H7 (cell line): Measurements from ENCODE around the gene MCC. TPM values are rescaled to one million over a fixed set of nuclear protein-coding genes. Genes with fewer than 3 reads are reported as not detected.

Experiments
- DNase-seq: peaks from one replicate; pipeline ENCODE4 v3.0.0; 2012
- H3K27me3 ChIP-seq: 2 replicates; pipeline ENCODE4 v1.6.0; 2011; ENCODE audit warnings: mild to moderate bottlenecking, low read length; ENCODE audit not compliant: control insufficient read depth, insufficient read depth
- H3K36me3 ChIP-seq: replicated peaks from 2 replicates; pipeline ENCODE4 v1.5.1; 2011; ENCODE audit warnings: low read length; ENCODE audit not compliant: control insufficient read depth, insufficient read depth
- H3K4me3 ChIP-seq: 2 replicates; pipeline ENCODE4 v1.5.1; 2011; ENCODE audit warnings: low read depth, mild to moderate bottlenecking, control low read depth, low read length, moderate library complexity; ENCODE audit not compliant: insufficient read depth
- total RNA-seq: library from RNA; depleted of rRNA; stranded (reverse); fragments of >200 nt; shearing (Covaris generic); gene quantifications from 2 replicates; pipeline ENCODE4 v1.2.3, GENCODE V29; 2014

MCC gene
- total RNA-seq, 1 experiment from 2014 or later = 23.0 TPM

DNA sequence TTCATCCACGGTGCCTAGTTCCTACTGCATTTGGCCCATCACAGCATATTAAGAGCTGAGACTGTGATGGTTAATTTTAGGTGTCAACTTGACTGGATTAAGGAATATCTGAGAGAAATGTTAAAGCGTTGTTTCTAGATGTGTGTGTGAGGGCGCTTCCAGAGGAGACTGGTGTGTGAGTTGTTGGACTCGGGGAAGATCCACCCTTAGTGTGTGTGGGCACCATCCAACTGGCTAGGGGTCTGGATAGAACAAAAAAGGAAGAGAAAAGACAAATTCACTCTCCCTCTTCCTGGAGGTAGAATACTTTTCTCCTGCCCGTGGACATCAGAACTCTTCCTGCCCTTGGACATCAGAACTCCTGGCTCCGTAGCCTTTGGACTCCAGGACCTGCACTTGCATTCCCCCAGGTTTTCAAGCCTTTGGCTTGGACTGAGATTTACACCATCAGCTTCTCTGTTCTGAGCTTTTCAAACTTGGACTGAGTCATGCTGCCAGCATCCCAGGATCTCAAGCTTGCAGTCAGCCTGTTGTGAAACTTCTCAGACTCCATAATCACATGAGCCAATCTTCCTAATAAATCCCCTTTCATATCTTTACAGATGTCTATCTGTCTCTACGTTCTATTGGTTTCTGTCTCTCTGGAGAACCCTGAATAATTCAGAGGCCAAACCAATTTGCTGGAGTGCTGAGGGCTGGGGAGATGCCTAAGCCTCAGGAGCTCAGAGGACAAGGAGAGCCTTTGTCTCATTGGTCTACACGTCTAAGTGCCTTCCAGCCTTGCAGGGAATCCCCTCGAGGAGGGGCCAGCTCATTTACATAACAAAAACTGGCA, 347.2 kb downstream of the MCC start:
- DNase-seq = peak; percentile 38
- Histone ChIP-seq H3K36me3 (no peaks in the 10 kb centered on the region), H3K4me3 (no peak overlapping the region), H3K27me3 (no peaks in the 10 kb centered on the region)

DNA sequence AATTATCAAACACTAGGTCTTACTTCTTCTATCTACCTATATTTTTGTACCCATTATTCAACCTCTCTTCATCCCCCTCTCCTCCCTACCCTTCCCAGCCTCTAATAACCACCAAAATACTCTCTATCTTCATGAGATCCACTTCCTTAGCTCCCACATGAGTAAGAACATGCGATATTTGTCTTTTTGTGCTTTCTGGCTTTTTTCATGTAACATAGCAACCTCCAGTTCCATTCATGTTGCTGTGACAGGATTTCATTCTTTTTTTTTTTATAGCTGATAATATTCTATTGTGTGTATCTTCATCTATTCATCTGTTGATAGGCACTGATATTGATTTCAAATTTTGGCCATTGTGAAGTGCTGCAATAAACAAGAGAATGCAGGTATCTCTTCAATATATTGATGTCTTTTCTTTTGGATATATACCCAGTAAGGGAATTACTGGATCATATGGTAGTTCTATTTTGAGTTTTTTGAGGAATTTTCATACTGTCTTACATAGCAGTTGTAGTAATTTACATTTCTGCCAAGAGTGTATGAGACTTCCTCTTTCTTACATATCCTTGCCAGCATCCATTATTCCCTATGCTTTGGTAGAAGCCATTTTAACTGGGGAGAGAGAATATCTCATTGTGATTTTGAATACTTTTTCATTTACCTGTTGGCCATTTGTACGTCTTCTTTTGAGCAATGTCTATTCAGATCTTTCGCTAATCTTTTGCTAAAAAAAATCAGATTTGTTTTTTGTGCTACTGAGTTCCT, 354.9 kb downstream of the MCC start:
- no peak overlapping the region for H3K4me3 ChIP-seq
- H3K27me3 ChIP-seq = no peaks in the 10 kb centered on the region
- DNase-seq = no peak
- H3K36me3 ChIP-seq = no peaks in the 10 kb centered on the region

DNA sequence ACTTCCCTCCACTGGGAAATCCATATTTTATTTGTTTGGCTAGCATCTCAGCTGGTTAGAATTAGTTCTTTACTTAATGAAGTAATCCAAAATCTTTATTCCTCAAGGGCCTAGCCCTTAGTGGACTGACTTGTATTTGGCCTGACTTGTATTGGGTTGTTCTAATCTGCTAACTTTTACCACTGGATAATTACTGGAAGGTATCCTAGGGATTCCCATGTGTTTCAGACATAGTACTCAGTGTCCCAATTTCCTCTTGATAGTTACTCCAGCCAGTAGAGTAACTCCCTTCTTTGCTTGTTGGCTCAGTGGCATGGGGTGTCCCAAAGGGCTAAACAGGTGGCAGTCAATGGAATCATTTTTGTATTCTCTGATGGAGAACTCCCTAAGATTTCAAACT, 355.7 kb downstream of the MCC start:
- DNase-seq = no peak
- H3K27me3 ChIP-seq = no peaks in the 10 kb centered on the region
- H3K4me3 ChIP-seq = no peak overlapping the region
- H3K36me3 ChIP-seq = no peaks in the 10 kb centered on the region

DNA sequence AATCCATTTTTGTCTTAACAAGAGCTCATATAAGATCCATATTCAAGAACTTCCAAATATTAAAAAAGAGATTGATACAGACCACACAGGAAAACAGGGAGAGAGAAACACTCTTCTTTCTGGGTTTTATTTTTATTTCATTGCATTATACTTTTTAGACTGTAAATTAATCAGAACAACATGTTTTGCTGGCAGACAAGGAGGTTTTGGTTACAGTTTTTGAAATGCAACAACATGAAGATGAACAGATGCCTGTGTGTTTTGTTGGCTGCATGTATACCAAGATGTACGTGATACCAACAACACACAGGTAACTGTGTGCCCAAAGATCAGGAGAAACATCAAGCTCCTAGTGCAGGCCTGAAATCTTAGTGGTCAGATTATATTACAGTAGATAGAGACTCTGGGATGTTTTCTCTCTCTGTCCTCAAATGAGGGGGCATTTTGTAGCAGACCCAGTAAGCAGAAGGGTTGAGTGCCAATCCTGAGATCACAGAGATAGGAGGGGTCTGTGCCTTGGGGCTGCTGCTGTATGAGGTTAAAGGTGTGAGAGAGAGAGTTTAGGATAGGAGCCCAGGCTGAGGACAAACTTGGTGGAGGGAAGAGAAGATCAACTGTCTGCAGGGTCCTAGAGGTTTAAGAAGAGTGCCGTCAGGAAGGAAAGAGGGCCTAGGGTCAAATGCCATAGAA, 359.5 kb downstream of the MCC start:
- Histone ChIP-seq H3K36me3 (no peaks in the 10 kb centered on the region), H3K4me3 (no peak overlapping the region), H3K27me3 (no peaks in the 10 kb centered on the region)
- DNase-seq = no peak

DNA sequence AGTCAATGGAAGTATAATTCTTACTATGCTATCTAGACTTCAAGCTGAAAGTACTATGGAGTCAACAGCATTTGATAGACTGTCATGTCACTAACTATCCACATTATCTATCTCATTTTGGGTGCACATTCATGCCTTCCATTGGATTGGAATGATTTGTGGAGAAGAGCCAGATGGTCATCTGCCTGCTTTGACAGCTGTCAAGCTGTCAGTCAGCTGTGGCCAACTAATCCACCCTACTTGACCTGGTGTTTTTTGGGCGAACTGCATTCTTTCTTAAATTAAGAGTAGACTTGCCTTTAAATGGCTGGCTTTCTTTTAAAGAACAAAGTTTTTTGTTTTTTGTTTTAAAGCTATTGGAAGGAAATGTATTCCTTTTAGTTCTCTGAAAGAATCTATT, 360.2 kb downstream of the MCC start:
- Histone ChIP-seq H3K36me3 (no peaks in the 10 kb centered on the region), H3K4me3 (no peak overlapping the region), H3K27me3 (no peaks in the 10 kb centered on the region)
- no peak for DNase-seq

DNA sequence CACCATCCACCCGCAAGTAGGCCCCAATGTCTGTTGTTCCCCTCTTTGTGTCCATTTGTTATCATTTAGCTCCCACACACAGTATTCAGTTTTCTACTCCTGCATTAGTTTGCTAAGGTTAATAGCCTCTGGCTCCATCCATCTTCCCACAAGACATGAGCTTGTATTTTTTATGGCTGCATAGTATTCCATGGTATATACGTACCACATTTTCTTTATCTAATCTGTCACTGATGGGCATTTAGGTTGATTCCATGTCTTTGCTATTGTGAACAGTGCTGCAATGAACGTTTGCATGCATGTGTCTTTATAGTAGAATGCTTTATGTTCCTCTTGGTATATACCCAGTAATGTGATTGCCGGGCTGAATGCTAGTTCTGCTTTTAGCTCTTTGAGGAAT, 361.2 kb downstream of the MCC start:
- Histone ChIP-seq H3K4me3 (no peak overlapping the region), H3K27me3 (no peaks in the 10 kb centered on the region), H3K36me3 (no peaks in the 10 kb centered on the region)
- DNase-seq = no peak

DNA sequence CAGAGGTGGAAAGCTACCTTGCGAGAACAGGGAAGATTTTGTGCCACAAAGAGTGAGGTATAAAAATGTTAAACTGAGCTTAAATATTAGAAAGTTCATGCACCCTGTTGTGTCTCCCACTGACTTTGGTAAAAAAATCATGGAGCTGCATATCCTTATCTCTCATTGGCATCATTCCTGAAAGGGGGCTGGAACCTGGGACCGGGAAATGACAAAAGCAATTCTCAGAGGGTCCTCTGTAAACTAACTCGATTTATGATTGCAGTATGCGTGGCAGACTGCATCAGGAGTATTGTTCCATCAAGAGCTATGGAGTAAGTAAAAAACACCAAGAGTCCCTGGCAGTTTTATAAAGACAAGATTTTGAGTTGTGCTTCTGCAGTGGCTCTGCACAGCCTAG, 362.9 kb downstream of the MCC start:
- H3K4me3 ChIP-seq = no peak overlapping the region
- H3K36me3 ChIP-seq = no peaks in the 10 kb centered on the region
- DNase-seq = no peak
- no peaks in the 10 kb centered on the region for H3K27me3 ChIP-seq

DNA sequence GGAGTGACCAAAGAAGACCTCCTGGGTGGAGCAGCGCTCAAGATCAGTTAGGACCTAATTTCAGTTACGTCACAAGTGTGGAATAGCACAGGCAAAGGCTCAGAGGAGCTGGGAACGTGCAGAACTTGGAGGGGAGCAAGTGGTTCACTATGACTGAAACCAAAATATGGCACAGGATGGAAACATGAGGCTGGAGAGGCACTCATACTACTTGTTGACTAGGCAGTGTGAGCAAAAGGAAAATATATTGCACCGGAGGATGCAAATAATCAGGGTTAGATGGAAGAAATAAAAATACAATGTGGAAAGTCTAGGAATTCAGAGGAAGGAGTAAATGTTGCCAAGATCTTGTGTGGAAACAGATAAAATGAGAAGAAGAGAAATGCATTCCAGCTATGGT, 363.3 kb downstream of the MCC start:
- Histone ChIP-seq H3K36me3 (no peaks in the 10 kb centered on the region), H3K27me3 (no peaks in the 10 kb centered on the region)
- DNase-seq = no peak

DNA sequence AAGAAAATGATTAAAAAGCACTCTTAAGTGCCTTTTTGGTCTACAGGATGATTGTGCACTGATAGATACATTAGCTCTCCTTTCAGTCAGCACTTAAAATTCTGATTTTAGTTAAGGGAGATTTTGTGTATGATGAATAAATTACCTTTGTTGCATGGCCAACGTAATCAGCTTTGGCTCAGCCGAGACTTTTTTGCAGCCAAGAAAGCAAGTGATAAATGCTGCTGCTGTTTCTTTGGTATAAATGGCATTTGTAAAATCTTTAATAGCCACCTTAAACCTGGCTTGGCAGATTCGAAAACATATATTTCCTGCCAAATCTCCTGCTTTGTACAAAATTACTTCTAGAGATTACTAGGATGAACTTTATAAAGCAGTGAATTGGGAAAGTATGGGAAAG, 364.0 kb downstream of the MCC start:
- no peak overlapping the region for H3K4me3 ChIP-seq
- no peak for DNase-seq
- no peaks in the 10 kb centered on the region for H3K27me3 ChIP-seq
- H3K36me3 ChIP-seq = no peaks in the 10 kb centered on the region

More for the DNA sequence above, 363.3 kb downstream of the MCC start:
- no peak overlapping the region for H3K4me3 ChIP-seq

DNA sequence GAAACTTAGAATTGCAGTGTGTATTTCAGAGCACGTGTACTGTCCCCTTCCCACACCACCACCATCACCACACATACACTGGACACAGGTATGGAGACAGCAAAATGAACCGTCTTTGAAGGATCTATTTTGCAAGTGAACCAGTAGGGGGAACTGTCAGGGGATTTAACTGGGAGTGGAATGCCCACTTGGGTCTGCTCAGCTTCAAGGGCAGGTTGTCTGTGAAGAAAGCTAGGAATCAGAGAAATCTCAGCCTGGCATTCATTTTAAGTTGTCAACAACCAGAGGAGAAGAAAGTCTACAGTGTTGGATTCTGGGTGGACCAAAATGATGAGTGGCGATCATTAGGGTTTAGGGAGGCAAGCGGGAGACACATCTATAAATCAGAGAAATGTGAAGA, 364.6 kb downstream of the MCC start:
- no peaks in the 10 kb centered on the region for H3K27me3 ChIP-seq
- DNase-seq = peak; percentile 70

DNA sequence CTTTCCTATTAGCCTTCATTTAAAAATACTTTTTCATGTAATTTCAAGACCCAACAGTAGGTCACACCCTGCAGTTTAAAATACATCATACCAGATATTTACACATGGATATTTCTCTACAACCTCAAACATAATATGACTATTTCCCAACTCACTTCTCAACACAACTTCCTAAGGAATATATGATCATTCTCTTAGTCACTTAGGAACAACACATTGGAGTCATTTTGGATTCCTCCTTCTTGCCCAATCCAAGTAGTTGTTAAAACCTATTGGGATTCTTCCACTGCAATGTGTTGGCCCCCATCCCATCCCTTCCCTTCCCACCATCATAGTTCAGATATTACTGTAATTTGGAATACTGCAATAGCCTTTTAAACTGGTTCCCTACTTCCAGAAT, 366.2 kb downstream of the MCC start:
- DNase-seq = no peak
- no peaks in the 10 kb centered on the region for H3K36me3 ChIP-seq
- H3K4me3 ChIP-seq = no peak overlapping the region
- no peaks in the 10 kb centered on the region for H3K27me3 ChIP-seq

More for the DNA sequence above, 364.6 kb downstream of the MCC start:
- Histone ChIP-seq H3K4me3 (no peak overlapping the region), H3K36me3 (no peaks in the 10 kb centered on the region)

DNA sequence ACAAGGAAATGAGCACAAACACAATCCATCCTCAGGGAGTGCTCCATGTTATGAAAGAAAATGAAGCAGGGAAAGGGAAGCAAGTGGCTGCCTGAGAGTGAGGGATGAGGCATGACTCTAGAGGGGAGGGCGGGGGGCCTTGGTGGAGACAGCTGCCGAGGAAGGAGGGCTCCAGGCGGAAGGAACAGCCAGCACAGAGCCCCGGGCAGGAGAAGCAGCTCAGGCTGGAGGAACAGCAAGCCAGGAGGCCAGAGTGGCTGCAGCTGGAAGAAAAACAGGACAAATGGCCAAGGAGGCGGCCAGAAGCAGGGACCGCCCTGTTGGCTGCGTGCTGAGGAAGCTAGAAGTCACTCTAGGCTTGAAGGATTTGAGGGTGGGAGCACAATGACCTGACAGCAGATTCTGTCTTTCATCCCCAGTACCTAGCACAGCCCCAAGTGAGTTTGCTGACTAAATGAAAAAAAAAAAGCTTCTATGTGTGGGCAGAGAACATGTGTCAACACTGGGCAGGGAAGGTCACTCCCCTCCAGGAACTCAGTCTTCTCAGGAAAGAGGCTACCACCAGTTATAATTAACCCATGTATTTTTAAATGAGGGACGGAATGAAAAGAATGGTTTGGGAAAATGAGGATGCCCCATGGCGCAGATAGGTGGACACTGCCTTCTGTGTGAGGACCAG, 368.9 kb downstream of the MCC start:
- no peaks in the 10 kb centered on the region for H3K36me3 ChIP-seq
- DNase-seq = no peak
- H3K4me3 ChIP-seq = no peak overlapping the region
- no peaks in the 10 kb centered on the region for H3K27me3 ChIP-seq

DNA sequence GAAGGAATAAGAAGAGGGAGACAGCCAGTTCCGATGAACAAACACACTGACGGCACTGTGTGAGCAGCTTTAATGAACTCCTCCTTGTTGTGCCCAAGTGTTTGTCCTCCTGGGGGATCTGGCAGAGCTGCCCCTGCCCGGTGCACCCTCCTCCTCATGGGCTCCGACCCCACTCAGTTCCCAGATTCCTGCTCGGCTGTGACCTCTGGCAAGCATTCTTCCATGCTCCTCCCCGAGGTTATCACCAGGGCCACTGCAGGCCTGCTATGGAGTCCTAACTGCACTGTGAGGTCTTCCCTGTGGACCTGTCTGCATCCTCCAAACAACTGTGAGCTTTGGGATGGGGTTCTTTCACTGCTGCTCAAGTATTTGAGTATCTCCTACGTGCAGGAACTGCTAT, 369.5 kb downstream of the MCC start:
- H3K4me3 ChIP-seq = no peak overlapping the region
- H3K27me3 ChIP-seq = no peaks in the 10 kb centered on the region
- H3K36me3 ChIP-seq = no peaks in the 10 kb centered on the region
- DNase-seq = no peak

DNA sequence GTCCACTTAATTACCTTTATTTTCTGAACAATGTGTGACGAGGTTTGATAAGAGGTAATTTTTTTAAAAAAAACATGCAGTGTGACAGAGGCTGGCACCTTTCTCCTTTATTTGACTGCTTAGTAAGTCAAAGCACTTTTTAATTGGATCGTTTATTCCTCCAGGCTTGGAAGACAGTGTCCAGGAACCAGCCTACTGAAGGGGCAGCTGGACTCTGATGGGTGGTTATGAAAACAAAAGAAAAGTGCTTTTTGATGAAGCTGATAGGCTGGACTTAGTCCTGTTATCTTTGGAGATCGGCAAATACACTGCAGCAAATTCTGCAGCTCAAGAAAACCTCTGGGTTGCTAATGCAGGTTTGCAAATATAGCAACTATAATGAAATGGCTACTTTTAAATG, 370.0 kb downstream of the MCC start:
- Histone ChIP-seq H3K36me3 (no peaks in the 10 kb centered on the region), H3K4me3 (no peak overlapping the region), H3K27me3 (no peaks in the 10 kb centered on the region)
- DNase-seq = no peak
